Measurements from ENCODE around the gene BEND7.

BEND7 gene

GRCh38 chr10:13518076-13518692, 10.6 kb downstream of the BEND7 start:
- no peak for DNase-seq

- DNase-seq: no peak
Observed at GRCh38 chr10:13517675-13518074, 11.1 kb downstream of the BEND7 start.

GRCh38 chr10:13516176-13516575, 12.6 kb downstream of the BEND7 start:
- no peak for DNase-seq

- no peak for DNase-seq
Observed at GRCh38 chr10:13515467-13515866, 13.3 kb downstream of the BEND7 start.

GRCh38 chr10:13514296-13514695, 14.5 kb downstream of the BEND7 start:
- DNase-seq: no peak

- DNase-seq: no peak
Observed at GRCh38 chr10:13512564-13512963, 16.2 kb downstream of the BEND7 start.

GRCh38 chr10:13511409-13511808, 17.4 kb downstream of the BEND7 start:
- no peak for DNase-seq

GRCh38 chr10:13505052-13505680, 23.6 kb downstream of the BEND7 start:
- no peak for DNase-seq

- no peak for DNase-seq
Observed at GRCh38 chr10:13503745-13504463, 24.9 kb downstream of the BEND7 start.

- no peak for DNase-seq
Observed at GRCh38 chr10:13502380-13502779, 26.4 kb downstream of the BEND7 start.

GRCh38 chr10:13500201-13500600, 28.6 kb downstream of the BEND7 start:
- DNase-seq: no peak

GRCh38 chr10:13499150-13499549, 29.7 kb downstream of the BEND7 start:
- DNase-seq: no peak

- DNase-seq: no peak
Observed at GRCh38 chr10:13496931-13497330, 31.9 kb downstream of the BEND7 start.

GRCh38 chr10:13496164-13496563, 32.6 kb downstream of the BEND7 start:
- DNase-seq: no peak

- no peak for DNase-seq
Observed at GRCh38 chr10:13492493-13493180, 36.2 kb downstream of the BEND7 start.

GRCh38 chr10:13491747-13492360, 37.0 kb downstream of the BEND7 start:
- DNase-seq: no peak

GRCh38 chr10:13490503-13490902, 38.3 kb downstream of the BEND7 start:
- DNase-seq: no peak

GRCh38 chr10:13489035-13489599, 39.7 kb downstream of the BEND7 start:
- DNase-seq: no peak

- no peak for DNase-seq
Observed at GRCh38 chr10:13485623-13486022, 43.2 kb downstream of the BEND7 start.

GRCh38 chr10:13483951-13484350, 44.9 kb downstream of the BEND7 start:
- DNase-seq: no peak

GRCh38 chr10:13483073-13483472, 45.7 kb downstream of the BEND7 start:
- no peak for DNase-seq

- DNase-seq: no peak
Observed at GRCh38 chr10:13481690-13482089, 47.1 kb downstream of the BEND7 start.

GRCh38 chr10:13475124-13475523, 53.7 kb downstream of the BEND7 start:
- DNase-seq: no peak
